Measurements from ENCODE around the gene TES. TPM values are rescaled to one million over a fixed set of nuclear protein-coding genes. Genes with fewer than 3 reads are reported as not detected.
A peak's percentile ranks its signal among the peaks of the same experiment; 100 is the strongest.

The TES gene
- 100 to 1,000 TPM; 101 to 224 (median 106) TPM for total RNA-seq
- long read RNA-seq, donor 1, transcript TES-201 (7 exons, 2,782 nt) = major isoform, 256 of 319 reads
- long read RNA-seq, donor 1, transcript TES-202 (7 exons, 2,763 nt) = minor isoform, 16 of 319 reads
- long read RNA-seq, donor 1, partial matches to known transcripts = 13 of 319 reads
- long read RNA-seq, donor 1, other reads (novel, unspliced or antisense) = 31 of 319 reads
- long read RNA-seq, donor 2, transcript TES-201 (7 exons, 2,782 nt) = major isoform, 59 of 74 reads
- long read RNA-seq, donor 2, partial matches to known transcripts = 5 of 74 reads
- long read RNA-seq, donor 2, other reads (novel, unspliced or antisense) = 7 of 74 reads

DNA sequence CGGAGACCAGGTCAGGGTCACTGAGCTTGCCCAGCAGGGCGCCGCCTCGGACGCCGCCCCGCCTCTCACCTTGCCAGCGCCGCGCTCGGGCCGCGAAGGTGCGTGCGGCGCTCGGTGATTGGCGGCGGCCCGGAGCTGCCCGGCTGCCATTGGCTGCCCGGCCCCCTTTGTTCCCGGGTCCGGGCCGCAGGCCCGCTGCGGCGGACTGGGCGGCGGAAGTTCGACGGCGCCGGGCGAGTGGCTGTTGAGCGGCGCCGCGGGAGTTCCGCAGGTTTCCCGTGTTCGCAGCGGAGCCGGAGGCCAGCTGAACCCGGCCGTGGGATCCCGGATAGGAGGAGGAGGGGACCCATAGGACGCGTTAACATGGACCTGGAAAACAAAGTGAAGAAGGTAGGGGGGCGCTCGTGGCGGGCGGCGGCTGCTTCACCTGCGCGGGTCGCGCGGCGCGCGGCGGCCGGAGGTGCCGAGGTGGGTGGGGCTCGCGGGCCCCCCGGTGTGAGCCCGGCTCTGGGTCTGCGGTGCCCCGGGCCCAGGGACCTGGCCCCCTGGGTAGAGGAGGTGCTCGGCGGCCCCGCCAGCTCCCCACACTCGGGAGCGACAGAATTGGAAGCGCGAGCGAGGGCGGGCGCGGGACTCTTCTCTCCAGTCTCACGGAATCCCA, at the start of gene TES:
TES (plus strand) TSS at position 195 of the 661 bp plus-strand sequence; CDS start at position 364, 169 bp downstream.
- peak within 1 kb of the TSS; percentile 95 for H3K4me3 ChIP-seq
- intact Hi-C loops (cut with DNase I, micrococcal nuclease) = no loop called here
- H3K36me3 ChIP-seq (ENCODE audit: low read depth) = no peaks in the 10 kb centered on the region
- peak; percentile 82 to 91 (median 90) for DNase-seq
- TF ChIP-seq, protein P1, sequence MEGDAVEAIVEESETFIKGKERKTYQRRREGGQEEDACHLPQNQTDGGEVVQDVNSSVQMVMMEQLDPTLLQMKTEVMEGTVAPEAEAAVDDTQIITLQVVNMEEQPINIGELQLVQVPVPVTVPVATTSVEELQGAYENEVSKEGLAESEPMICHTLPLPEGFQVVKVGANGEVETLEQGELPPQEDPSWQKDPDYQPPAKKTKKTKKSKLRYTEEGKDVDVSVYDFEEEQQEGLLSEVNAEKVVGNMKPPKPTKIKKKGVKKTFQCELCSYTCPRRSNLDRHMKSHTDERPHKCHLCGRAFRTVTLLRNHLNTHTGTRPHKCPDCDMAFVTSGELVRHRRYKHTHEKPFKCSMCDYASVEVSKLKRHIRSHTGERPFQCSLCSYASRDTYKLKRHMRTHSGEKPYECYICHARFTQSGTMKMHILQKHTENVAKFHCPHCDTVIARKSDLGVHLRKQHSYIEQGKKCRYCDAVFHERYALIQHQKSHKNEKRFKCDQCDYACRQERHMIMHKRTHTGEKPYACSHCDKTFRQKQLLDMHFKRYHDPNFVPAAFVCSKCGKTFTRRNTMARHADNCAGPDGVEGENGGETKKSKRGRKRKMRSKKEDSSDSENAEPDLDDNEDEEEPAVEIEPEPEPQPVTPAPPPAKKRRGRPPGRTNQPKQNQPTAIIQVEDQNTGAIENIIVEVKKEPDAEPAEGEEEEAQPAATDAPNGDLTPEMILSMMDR (IDR thresholded peaks at IDR 0.05) = no peak
- ATAC-seq = peak; percentile 94
- H3K4me1 ChIP-seq (ENCODE audit: low read depth) = peaks cover 11% of the 10 kb centered on the region
- H3K9me3 ChIP-seq = no peaks in the 10 kb centered on the region

DNA sequence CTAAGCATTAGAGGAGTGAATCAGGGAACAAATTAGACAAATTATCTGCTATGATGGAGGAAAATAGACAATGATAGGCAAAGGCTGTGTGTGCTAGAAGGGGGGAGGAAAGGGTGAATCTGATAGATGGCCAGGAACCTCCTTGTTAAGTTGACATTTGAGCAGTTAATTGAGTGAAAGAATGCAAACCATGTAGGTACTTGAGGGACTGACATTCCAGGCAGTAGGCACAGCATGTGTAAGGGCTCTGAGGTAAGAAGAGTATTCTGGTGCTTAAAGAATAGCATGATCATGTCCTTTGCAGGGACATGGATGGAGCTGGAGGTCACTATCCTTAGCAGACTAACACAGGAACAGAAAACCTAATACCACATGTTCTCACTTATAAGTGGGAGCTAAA, 48.6 kb upstream of the TES start:
- Histone ChIP-seq H3K36me3 (ENCODE audit: low read depth) (no peaks in the 10 kb centered on the region), H3K4me3 (no peak overlapping the region), H3K4me1 (ENCODE audit: low read depth) (no peaks in the 10 kb centered on the region), H3K9me3 (no peaks in the 10 kb centered on the region)
- ATAC-seq (no peak), DNase-seq (no peak)
- intact Hi-C loops (cut with DNase I, micrococcal nuclease) = no loop called here
- TF ChIP-seq, protein P1 (IDR thresholded peaks at IDR 0.05) = no peak

- ATAC-seq (no peak), DNase-seq (no peak)
- no peaks in the 10 kb centered on the region for H3K9me3 ChIP-seq
- intact Hi-C loops (cut with DNase I, micrococcal nuclease) = no loop called here
- no peak overlapping the region for H3K4me3 ChIP-seq
- H3K4me1 ChIP-seq (ENCODE audit: low read depth) = no peaks in the 10 kb centered on the region
- TF ChIP-seq, protein P1 (IDR thresholded peaks at IDR 0.05) = no peak
- no peaks in the 10 kb centered on the region for H3K36me3 ChIP-seq (ENCODE audit: low read depth)
Observed at GRCh38 chr7:116162254-116162653, 48.1 kb upstream of the TES start.

- ATAC-seq (no peak), DNase-seq (no peak)
- intact Hi-C loops (cut with DNase I, micrococcal nuclease) = no loop called here
- Histone ChIP-seq H3K36me3 (ENCODE audit: low read depth) (no peaks in the 10 kb centered on the region), H3K4me1 (ENCODE audit: low read depth) (no peaks in the 10 kb centered on the region), H3K9me3 (no peaks in the 10 kb centered on the region), H3K4me3 (no peak overlapping the region)
- TF ChIP-seq, protein P1 (IDR thresholded peaks at IDR 0.05) = no peak
Observed at GRCh38 chr7:116162992-116163391, 47.3 kb upstream of the TES start.

- TF ChIP-seq, protein P1 (IDR thresholded peaks at IDR 0.05) = no peak
- Histone ChIP-seq H3K9me3 (no peaks in the 10 kb centered on the region), H3K4me1 (ENCODE audit: low read depth) (peaks cover 8% of the 10 kb centered on the region), H3K4me3 (no peak overlapping the region), H3K36me3 (ENCODE audit: low read depth) (no peaks in the 10 kb centered on the region)
- no peak for ATAC-seq
- DNase-seq = no peak
- intact Hi-C loops (cut with DNase I, micrococcal nuclease) = loop anchor here in 1 of 2 donors (5.0 kb wide), 1 partner anchor 648 kb away; no protein-coding TSS in a partner anchor
Observed at GRCh38 chr7:116164552-116165306, 45.6 kb upstream of the TES start.

Data from mucosa of descending colon (tissue), 3 donors.